Upper lobe of left lung (tissue), 4 donors: ENCODE measurements around the gene UGT1A8.

ENCODE experiments used
- CTCF ChIP-seq, 6 experiments: fragments of 450-650 bp in 4 of 6; fragments of 200-600 bp in 2 of 6; sonication (generic) in 2 of 6; IDR thresholded peaks; one replicate each; pipeline ENCODE4 v1.5.1; 2016 to 2019; ENCODE audit warnings: antibody characterized with exemption in 6 of 6
- POLR2A ChIP-seq, 4 donors: fragments of 450-650 bp; IDR thresholded peaks; one replicate each; pipeline ENCODE4 v1.5.1; 2016 to 2017; ENCODE audit warnings: antibody characterized with exemption in 4 of 4, mild to moderate bottlenecking in 2 of 4

GRCh38 chr2:233764264-233764663 is 146.8 kb downstream of the UGT1A8 start:
- TF ChIP-seq CTCF (IDR thresholded peaks at IDR 0.05): no peak
- TF ChIP-seq POLR2A (IDR thresholded peaks at IDR 0.05): no peak
